ENCODE results near the gene PRELID2. TPM values are rescaled to one million over a fixed set of nuclear protein-coding genes. Genes with fewer than 3 reads are reported as not detected.

Gene PRELID2
- polyA plus RNA-seq, 2 of the 4 experiments (the other 2 are of a cell fraction): 8.5 to 10.4 TPM

GRCh38 chr5:145775411-145775810, 59.7 kb downstream of the PRELID2 start:
- ChIA-PET CTCF (interaction anchor here (0.8 to 1.8 kb wide), 3 partner anchors 10 to 50 kb away, joined by 4 to 7 read pairs (median 4); no protein-coding TSS in a partner anchor), POLR2A (interaction anchor here (0.7 kb wide), 1 partner anchor 33 kb away, joined by 4 read pairs; no protein-coding TSS in a partner anchor)
- ATAC-seq (no peak), FAIRE-seq (no peak), DNase-seq (ENCODE audit: low read depth in 1 of 2, low spot score in 1 of 2) (no peak)
- H3K4me2 ChIP-seq: peak overlapping the region; percentile 73
- WGBS (ENCODE audit: missing lambda C conversion rate): 93% methylated on average over 1 of the region's 1 CpG
- no peak overlapping the region for H3K4me3 ChIP-seq
- TF ChIP-seq EHF (CRISPR knock-in tag; IDR thresholded peaks at IDR 0.05): no peak
- TF ChIP-seq NPAS2 (CRISPR knock-in tag; IDR thresholded peaks at IDR 0.05; ENCODE audit: borderline replicate concordance): no peak
- TF ChIP-seq ZNF302 (CRISPR knock-in tag; IDR thresholded peaks at IDR 0.05): no peak
- no peak for TF ChIP-seq ELK1 (IDR thresholded peaks at IDR 0.05; ENCODE audit: low read depth, low read length)
- TF ChIP-seq RFX5 (IDR thresholded peaks at IDR 0.05): no peak
- no peak for TF ChIP-seq EP300 (IDR thresholded peaks at IDR 0.05)
- TF ChIP-seq BHLHE40 (IDR thresholded peaks at IDR 0.05; ENCODE audit: low read depth, low read length): no peak
- no peak for TF ChIP-seq POLR2A (IDR thresholded peaks at IDR 0.05; ENCODE audit: low read length)
- no peak for TF ChIP-seq ZFP36 (IDR thresholded peaks at IDR 0.05; ENCODE audit: borderline replicate concordance, partially characterized antibody)
- no peak for TF ChIP-seq CHD4 (IDR thresholded peaks at IDR 0.05; ENCODE audit: borderline replicate concordance)
- no peak for TF ChIP-seq TFCP2L1 (CRISPR knock-in tag; IDR thresholded peaks at IDR 0.05)
- H3K4me1 ChIP-seq: peaks cover 26% of the 10 kb centered on the region
- peaks cover 3% of the 10 kb centered on the region; the same call in 1 of the 3 replicates for H3K9me3 ChIP-seq
- peak overlapping the region; percentile 87 for H3K27ac ChIP-seq

GRCh38 chr5:145774442-145774841, 60.7 kb downstream of the PRELID2 start:
- Histone ChIP-seq H3K4me2 (no peak overlapping the region), H3K27ac (peak overlapping the region; percentile 87), H3K4me1 (peaks cover 26% of the 10 kb centered on the region), H3K9me3 (peaks cover 3% of the 10 kb centered on the region; the same call in 1 of the 3 replicates), H3K4me3 (no peak overlapping the region)
- 81% methylated on average over 1 of the region's 1 CpG for WGBS (ENCODE audit: missing lambda C conversion rate)
- no peak for ATAC-seq
- POLR2A ChIA-PET: no interaction called here
- no peak for TF ChIP-seq POLR2A (IDR thresholded peaks at IDR 0.05; ENCODE audit: low read length)
- no peak for TF ChIP-seq NPAS2 (CRISPR knock-in tag; IDR thresholded peaks at IDR 0.05; ENCODE audit: borderline replicate concordance)
- no peak for TF ChIP-seq CHD2 (IDR thresholded peaks at IDR 0.05; ENCODE audit: low read length, partially characterized antibody)
- no peak for TF ChIP-seq ZFP36 (IDR thresholded peaks at IDR 0.05; ENCODE audit: borderline replicate concordance, partially characterized antibody)
- TF ChIP-seq PBX3 (IDR thresholded peaks at IDR 0.05): no peak
- FAIRE-seq: no peak
- CTCF ChIA-PET: interaction anchor here (0.7 to 0.8 kb wide), 3 partner anchors 25 to 51 kb away, joined by 4 read pairs; no protein-coding TSS in a partner anchor
- DNase-seq (ENCODE audit: low read depth in 1 of 2, low spot score in 1 of 2): no peak

GRCh38 chr5:145772466-145772865, 62.7 kb downstream of the PRELID2 start:
- Histone ChIP-seq H3K4me2 (no peak overlapping the region), H3K27ac (no peak overlapping the region), H3K9me3 (no peaks in the 10 kb centered on the region; the same call in 2 of the 3 replicates), H3K4me3 (no peak overlapping the region), H3K4me1 (peaks cover 23% of the 10 kb centered on the region)
- ChIA-PET CTCF (no interaction called here), POLR2A (no interaction called here)
- DNase-seq (ENCODE audit: low read depth in 1 of 2, low spot score in 1 of 2): no peak
- TF ChIP-seq PHF8 (IDR thresholded peaks at IDR 0.05; ENCODE audit: borderline replicate concordance, low read depth) (no peak), MAZ (IDR thresholded peaks at IDR 0.05; ENCODE audit: borderline replicate concordance, low read depth, low read length) (no peak), ESRRA (IDR thresholded peaks at IDR 0.05; ENCODE audit: borderline replicate concordance, low read length) (no peak), ELK1 (IDR thresholded peaks at IDR 0.05; ENCODE audit: low read depth, low read length) (no peak), CTCF (IDR thresholded peaks at IDR 0.05) (no peak), POLR2A (IDR thresholded peaks at IDR 0.05; ENCODE audit: low read length) (no peak), NPAS2 (CRISPR knock-in tag; IDR thresholded peaks at IDR 0.05; ENCODE audit: borderline replicate concordance) (no peak), MAFK (IDR thresholded peaks at IDR 0.05; ENCODE audit: partially characterized antibody) (no peak), ATOH8 (CRISPR knock-in tag; IDR thresholded peaks at IDR 0.05; ENCODE audit: low read depth) (no peak), RNF2 (IDR thresholded peaks at IDR 0.05; ENCODE audit: borderline replicate concordance, low read depth) (no peak), EHMT2 (IDR thresholded peaks at IDR 0.05; ENCODE audit: low read depth) (no peak), MYC (IDR thresholded peaks at IDR 0.05; ENCODE audit: borderline replicate concordance, low read length) (no peak), ZC3H11A (IDR thresholded peaks at IDR 0.05) (no peak), HMGXB4 (CRISPR knock-in tag; IDR thresholded peaks at IDR 0.05; ENCODE audit: borderline replicate concordance) (no peak), TFCP2L1 (CRISPR knock-in tag; IDR thresholded peaks at IDR 0.05) (no peak)
- ATAC-seq: no peak
- no peak for FAIRE-seq

Measured in A549 (cell line).